ENCODE measurements around the gene LHFPL5.

LHFPL5 gene

DNA sequence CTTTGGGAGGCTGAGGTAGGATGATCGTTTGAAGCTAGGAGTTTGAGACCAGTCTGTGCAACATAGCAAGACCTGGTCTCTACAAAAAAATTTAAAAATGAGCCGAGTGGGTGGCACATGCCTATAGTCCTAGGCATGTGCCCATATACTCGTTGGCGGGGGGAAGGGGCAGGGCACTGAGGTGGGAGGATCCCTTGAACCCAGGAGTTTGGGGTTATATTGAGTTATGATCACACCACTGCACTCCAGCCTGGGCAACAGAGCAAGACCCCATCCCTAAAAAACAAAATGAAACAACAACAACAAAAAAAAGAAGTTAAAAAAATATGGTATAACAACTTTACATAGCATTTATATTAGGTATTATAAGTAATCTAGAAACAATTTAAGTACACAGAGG is 47.8 kb downstream of the LHFPL5 start:
- TF ChIP-seq, protein P1, sequence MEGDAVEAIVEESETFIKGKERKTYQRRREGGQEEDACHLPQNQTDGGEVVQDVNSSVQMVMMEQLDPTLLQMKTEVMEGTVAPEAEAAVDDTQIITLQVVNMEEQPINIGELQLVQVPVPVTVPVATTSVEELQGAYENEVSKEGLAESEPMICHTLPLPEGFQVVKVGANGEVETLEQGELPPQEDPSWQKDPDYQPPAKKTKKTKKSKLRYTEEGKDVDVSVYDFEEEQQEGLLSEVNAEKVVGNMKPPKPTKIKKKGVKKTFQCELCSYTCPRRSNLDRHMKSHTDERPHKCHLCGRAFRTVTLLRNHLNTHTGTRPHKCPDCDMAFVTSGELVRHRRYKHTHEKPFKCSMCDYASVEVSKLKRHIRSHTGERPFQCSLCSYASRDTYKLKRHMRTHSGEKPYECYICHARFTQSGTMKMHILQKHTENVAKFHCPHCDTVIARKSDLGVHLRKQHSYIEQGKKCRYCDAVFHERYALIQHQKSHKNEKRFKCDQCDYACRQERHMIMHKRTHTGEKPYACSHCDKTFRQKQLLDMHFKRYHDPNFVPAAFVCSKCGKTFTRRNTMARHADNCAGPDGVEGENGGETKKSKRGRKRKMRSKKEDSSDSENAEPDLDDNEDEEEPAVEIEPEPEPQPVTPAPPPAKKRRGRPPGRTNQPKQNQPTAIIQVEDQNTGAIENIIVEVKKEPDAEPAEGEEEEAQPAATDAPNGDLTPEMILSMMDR (IDR thresholded peaks at IDR 0.05) = no peak
- no peak for TF ChIP-seq ZFX (IDR thresholded peaks at IDR 0.05; ENCODE audit: borderline replicate concordance)
- no peak overlapping the region for H3K27ac ChIP-seq

DNA sequence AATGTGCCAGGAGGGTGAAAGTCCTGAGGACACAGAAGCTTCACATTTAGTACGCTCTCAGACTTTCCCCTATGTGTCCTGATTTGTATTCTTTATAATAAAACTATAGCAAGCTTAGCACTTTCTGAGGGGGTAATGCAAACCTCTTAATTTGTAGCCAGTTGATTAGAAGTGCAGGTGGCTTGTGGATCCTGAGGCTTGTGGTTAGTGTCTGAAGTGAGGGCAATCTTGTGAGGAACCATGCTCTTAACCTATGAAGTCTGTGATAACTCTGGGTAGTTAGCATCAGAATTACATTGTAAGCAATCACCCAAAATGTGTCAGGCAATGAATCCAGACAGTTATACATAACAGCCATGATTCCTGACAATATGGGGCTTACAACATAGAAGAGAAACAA is 51.1 kb downstream of the LHFPL5 start:
- no peak overlapping the region for H3K27ac ChIP-seq
- TF ChIP-seq, protein P1 (IDR thresholded peaks at IDR 0.05) = no peak
- no peak for TF ChIP-seq ZFX (IDR thresholded peaks at IDR 0.05; ENCODE audit: borderline replicate concordance)

DNA sequence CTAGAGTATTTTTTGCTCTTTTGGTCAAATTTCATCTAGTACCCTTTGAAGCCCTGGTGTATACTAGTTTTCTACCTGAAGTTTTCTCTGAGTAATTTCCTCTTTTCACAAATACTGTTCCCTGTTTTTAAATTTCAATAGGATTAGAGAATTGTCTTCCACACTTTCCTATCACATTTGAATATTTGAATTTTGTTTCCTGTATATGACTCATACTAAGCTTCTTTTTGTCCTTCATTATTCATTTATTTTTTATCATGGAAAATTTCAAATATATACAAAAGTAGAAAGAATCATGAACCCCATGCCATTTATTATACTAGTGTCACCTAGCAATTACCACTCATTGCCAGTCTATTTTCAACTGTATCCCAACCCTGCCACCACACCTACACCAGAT is 52.7 kb downstream of the LHFPL5 start:
- no peak for TF ChIP-seq ZFX (IDR thresholded peaks at IDR 0.05; ENCODE audit: borderline replicate concordance)
- TF ChIP-seq, protein P1 (IDR thresholded peaks at IDR 0.05) = no peak
- no peak overlapping the region for H3K27ac ChIP-seq

DNA sequence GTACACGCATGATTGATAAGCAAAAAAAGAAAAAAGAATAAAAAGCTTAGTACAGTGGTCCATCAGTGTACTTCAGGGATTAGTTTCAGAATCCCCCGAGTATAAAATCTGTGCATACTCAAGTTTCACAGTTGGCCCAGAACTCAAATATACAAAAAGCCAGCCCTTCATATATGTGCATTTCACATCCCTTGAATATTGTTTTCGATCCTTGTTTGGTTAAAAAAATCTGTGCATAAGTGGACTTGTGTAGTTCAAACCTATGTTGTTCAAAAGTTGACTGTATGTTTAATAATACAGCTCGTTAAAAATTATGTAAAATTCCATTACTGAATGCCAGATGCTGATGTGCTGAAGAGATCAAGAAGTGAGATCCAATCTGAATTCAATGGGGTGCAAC is 54.2 kb downstream of the LHFPL5 start:
- TF ChIP-seq, protein P1 (IDR thresholded peaks at IDR 0.05) = no peak
- H3K27ac ChIP-seq = no peak overlapping the region

Measured in 22Rv1 (cell line).